ENCODE measurements around the gene ABCG4. TPM values are rescaled to one million over a fixed set of nuclear protein-coding genes. Genes with fewer than 3 reads are reported as not detected.
"Not testable (repeated sequence)": the region's sequence is repeated elsewhere in the genome, so short reads cannot be mapped to it uniquely, and the experiment has no call there.

Gene ABCG4
- total RNA-seq, 3 donors from 2014 or later, result 0.38 TPM; not detected in 2

DNA sequence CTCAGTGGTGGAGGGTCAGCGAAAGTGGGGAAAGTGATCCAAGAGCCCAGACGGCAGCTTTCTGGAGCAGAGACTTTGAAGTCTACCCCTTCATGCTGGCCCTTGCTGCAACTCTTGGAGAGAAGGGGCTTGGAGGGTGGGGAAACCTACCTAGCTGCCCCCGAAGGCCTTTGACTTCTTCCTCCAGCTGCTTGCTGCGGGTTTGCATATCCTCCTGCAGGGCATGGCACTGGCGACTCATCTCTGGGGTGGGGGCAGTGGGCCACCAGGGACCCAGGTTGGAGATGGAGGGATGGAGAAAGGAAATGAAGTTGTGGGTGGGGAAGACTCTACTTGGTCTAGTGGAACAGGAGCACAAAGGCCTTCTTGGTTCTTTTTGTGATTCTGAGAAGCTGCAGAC is 44.1 kb downstream of the ABCG4 start:
- Mint-ChIP-seq H3K9me3 (no peaks in the 10 kb centered on the region), H3K4me3 (no peak overlapping the region), H3K27me3 (ENCODE audit: low read depth) (no peaks in the 10 kb centered on the region), H3K4me1 (ENCODE audit: low read depth) (peaks cover 3% of the 10 kb centered on the region), H3K36me3 (ENCODE audit: insufficient read depth) (no peaks in the 10 kb centered on the region)
- ATAC-seq (no peak), DNase-seq (no peak)

DNA sequence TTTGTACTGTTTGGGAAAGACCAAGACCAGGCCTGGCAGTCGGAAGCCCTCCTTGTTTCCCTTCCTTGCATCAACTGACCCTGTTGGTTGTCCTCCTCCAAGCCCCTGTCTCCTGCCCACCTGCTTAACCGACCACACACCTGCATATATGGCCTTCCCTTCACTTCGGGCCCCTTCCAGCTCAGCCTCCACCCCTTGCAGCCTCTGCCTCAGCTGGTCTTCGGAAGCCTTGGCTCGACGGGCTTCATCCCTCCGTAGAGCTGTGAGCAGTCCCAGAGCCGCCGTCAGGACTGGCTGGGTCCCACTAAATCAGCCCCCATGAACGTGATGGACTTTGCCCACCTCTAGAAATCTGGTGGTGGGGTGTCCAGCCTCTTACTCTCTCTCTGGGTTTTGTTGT is 44.8 kb downstream of the ABCG4 start:
- H3K36me3 Mint-ChIP-seq (ENCODE audit: insufficient read depth), result no peaks in the 10 kb centered on the region
- DNase-seq, result no peak
- no peaks in the 10 kb centered on the region for H3K9me3 Mint-ChIP-seq
- no peaks in the 10 kb centered on the region for H3K27me3 Mint-ChIP-seq (ENCODE audit: low read depth)
- H3K4me3 Mint-ChIP-seq, result no peak overlapping the region
- H3K4me1 Mint-ChIP-seq (ENCODE audit: low read depth), result peaks cover 3% of the 10 kb centered on the region
- no peak for ATAC-seq

DNA sequence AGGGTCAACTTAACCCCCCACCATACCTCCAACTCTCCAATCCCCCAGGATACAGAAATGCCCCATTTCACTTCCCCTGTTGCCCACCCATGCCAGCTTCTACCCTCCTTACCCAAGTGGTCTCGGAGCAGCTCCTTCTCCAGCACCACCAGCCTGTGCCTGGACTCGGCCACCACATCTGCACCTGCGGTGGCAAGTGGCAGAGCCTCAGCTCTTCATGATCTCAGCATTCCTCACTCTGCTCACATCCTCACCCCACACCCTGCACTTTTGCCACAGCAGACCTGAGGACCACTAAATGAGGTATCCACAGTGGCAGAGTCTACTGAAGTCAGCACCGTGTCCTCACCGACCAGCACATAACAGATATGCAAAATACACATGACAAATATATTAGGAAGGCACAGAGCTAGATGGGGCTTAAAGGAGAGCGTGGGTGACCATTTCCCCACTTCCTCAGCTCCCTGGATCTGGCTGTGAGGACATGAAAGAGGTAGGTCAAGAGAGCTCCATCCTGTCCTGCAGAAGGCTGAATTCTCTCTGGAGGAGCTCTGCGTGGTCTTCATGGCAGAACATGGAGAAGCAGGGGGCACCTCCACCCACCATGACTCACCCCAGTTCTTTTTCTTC is 46.1 kb downstream of the ABCG4 start:
- no peaks in the 10 kb centered on the region for H3K36me3 Mint-ChIP-seq (ENCODE audit: insufficient read depth)
- peaks cover 3% of the 10 kb centered on the region for H3K4me1 Mint-ChIP-seq (ENCODE audit: low read depth)
- no peak for ATAC-seq
- no peak overlapping the region for H3K4me3 Mint-ChIP-seq
- DNase-seq, result no peak
- no peaks in the 10 kb centered on the region for H3K27me3 Mint-ChIP-seq (ENCODE audit: low read depth)
- H3K9me3 Mint-ChIP-seq, result no peaks in the 10 kb centered on the region

DNA sequence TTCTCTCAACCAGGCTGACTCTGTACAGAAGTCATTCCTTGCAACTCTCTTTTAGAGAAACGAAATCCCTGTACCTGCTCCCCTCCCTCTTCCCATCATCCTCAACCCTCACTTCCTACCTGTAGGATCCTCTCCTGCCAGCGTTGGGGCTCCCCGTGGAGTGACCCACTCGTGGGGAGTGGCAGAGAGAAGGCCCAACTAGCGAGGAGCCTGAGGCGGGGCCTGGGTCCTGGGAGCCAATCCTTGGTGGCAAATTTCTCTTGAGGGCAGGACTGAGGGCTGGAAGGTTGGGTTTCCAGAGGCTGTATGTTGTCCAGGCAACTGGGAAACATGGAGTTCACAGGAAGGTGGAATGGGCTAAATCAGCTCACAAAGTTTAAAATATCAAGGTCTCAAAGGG is 46.8 kb downstream of the ABCG4 start:
- Mint-ChIP-seq H3K4me1 (ENCODE audit: low read depth) (peaks cover 3% of the 10 kb centered on the region), H3K36me3 (ENCODE audit: insufficient read depth) (no peaks in the 10 kb centered on the region), H3K9me3 (no peaks in the 10 kb centered on the region), H3K27me3 (ENCODE audit: low read depth) (no peaks in the 10 kb centered on the region), H3K4me3 (no peak overlapping the region)
- DNase-seq, result no peak
- no peak for ATAC-seq

DNA sequence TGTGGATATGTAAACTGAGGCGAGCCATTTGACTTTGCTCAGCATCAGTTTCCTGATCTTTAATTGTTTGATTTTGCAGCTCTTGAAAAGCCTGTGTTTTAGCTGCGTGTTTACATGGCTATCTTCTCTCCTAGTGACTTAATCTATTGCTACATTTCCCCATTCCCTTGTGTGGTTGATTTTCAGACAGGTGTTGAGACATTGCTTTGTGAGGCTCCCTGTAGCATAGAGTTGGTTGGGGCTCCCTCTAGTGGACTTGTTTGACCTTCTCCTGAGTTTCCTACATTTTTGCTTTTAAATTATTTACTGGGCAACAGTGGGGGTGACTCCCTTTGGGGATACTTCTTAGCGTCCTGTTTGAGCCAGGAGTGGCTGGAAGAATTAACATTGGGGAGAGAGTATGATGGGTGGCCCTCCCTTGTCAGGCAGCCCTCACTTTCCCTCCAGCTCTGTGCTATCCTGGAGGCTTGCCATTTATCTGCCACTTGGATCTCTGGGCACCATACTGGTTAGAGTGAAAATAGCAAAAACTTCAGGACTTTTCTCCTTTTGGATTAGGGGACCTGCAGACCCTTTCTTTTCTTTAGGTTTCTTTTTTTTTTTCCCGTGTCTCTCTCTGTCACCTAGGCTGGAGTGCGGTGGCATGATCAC is 48.1 kb downstream of the ABCG4 start:
- DNase-seq (peak; percentile 61), ATAC-seq (peak; percentile 91 to 95)
- H3K27me3 Mint-ChIP-seq (ENCODE audit: low read depth), result no peaks in the 10 kb centered on the region
- H3K4me1 Mint-ChIP-seq (ENCODE audit: low read depth), result peaks cover 3% of the 10 kb centered on the region
- H3K9me3 Mint-ChIP-seq, result no peaks in the 10 kb centered on the region
- H3K4me3 Mint-ChIP-seq, result no peak overlapping the region
- H3K36me3 Mint-ChIP-seq (ENCODE audit: insufficient read depth), result no peaks in the 10 kb centered on the region

DNA sequence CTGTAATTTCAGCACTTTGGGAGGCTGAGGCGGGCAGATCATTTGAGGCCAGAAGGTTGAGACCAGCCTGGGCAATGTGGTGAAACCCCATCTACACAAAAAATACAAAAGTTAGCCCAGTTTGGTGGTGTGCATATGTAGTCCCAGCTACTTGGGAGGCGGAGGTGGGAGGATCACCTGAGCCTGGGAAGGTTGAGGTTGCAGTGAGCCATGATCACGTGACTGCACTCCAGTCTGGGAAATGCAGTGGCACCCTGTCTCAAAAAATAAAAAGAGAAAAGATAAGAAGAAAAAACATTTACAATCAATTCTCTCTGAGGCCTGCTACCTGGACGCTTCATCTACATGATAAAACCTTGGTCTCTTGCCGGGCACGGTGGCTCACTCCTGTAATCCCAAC is 50.1 kb downstream of the ABCG4 start:
- DNase-seq, result no peak
- Mint-ChIP-seq H3K9me3 (no peaks in the 10 kb centered on the region), H3K4me1 (ENCODE audit: low read depth) (peaks cover 3% of the 10 kb centered on the region), H3K4me3 (no peak overlapping the region), H3K36me3 (ENCODE audit: insufficient read depth) (no peaks in the 10 kb centered on the region), H3K27me3 (ENCODE audit: low read depth) (no peaks in the 10 kb centered on the region)
- ATAC-seq, result no peak

DNA sequence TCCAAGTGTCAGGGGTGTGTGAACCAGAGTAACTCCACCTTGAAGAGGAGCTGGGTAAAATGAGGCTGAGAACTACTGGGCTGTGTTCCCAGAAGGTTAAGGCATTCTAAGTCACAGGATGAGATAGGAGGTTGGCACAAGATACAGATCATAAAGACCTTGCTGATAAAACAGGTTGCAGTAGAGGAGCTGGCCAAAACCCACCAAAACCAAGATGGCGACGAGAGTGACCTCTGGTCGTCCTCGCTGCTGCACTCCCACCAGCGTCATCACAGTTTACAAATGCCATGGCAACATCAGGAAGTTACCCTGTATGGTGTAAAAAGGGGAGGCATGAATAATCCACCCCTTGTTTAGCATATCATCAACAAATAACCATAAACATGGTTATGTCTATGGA is 52.4 kb downstream of the ABCG4 start:
- H3K36me3 Mint-ChIP-seq (ENCODE audit: insufficient read depth); ATAC-seq; DNase-seq; H3K4me3 Mint-ChIP-seq; H3K27me3 Mint-ChIP-seq (ENCODE audit: low read depth); H3K9me3 Mint-ChIP-seq: not testable (repeated sequence)
- H3K4me1 Mint-ChIP-seq (ENCODE audit: low read depth), result peaks cover 11% of the 10 kb centered on the region

DNA sequence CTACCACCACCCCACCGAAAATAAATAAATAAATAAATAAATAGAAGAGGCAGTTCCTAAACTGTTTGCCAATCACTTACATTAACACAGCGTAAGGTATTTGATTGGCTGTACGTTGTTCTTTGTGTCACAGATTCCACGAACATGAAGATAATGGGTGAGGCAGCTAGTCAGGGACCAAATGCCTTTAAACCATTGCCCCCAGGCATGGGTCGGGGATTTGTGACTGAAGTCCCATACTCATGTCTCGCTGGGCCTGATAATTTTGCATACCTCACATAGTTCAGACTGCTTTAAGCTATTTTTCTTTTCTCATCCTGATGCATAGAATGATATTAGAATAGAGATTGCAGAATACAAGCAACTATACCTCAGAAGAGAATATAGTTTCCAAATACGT is 53.7 kb downstream of the ABCG4 start:
- no peak for ATAC-seq
- Mint-ChIP-seq H3K4me1 (ENCODE audit: low read depth) (peaks cover 8% of the 10 kb centered on the region), H3K4me3 (no peak overlapping the region), H3K9me3 (no peaks in the 10 kb centered on the region), H3K27me3 (ENCODE audit: low read depth) (no peaks in the 10 kb centered on the region), H3K36me3 (ENCODE audit: insufficient read depth) (no peaks in the 10 kb centered on the region)
- no peak for DNase-seq

DNA sequence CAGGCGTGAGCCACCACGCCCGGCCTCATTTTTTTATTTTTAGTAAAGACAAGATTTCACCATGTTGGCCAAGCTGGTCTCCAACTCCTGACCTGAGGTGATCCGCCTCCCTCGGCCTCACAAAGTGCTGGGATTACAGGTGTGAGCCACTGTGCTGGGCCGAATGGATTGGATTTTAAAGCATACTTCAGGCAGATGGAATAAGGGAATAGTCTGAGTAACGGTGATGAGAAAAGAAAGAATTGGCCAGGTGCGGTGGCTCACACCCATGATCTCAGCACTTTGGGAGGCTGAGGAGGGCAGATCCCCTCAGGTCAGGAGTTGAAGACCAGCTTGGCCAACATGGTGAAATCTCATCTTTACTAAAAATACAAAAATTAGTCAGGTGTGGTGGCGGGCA is 55.2 kb downstream of the ABCG4 start:
- Mint-ChIP-seq H3K4me3 (no peak overlapping the region), H3K4me1 (ENCODE audit: low read depth) (peaks cover 18% of the 10 kb centered on the region), H3K27me3 (ENCODE audit: low read depth) (no peaks in the 10 kb centered on the region), H3K9me3 (no peaks in the 10 kb centered on the region), H3K36me3 (ENCODE audit: insufficient read depth) (no peaks in the 10 kb centered on the region)
- DNase-seq (no peak), ATAC-seq (no peak)

DNA sequence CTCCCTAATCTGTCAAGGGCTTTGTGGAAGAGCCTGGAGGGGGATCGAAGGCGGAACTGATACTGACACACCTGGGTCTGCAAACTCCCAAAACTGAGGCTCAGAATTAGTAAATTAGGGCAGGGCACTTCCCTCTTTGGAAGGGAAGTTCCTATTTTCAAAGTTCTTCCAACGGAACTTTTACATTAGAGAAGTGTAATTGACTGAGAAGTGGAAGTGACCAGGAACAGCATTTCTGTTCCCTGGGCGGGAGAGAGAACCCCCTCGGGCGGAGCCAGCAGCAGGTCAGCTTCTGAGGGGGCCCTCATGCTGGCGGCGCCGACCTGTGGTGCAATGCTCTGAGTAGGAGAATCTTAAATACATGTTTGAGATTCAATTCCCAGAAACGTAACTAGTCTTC is 56.2 kb downstream of the ABCG4 start:
- Mint-ChIP-seq H3K4me1 (ENCODE audit: low read depth) (peaks cover 26% of the 10 kb centered on the region), H3K4me3 (peak overlapping the region; percentile 48), H3K27me3 (ENCODE audit: low read depth) (no peaks in the 10 kb centered on the region), H3K9me3 (no peaks in the 10 kb centered on the region), H3K36me3 (ENCODE audit: insufficient read depth) (no peaks in the 10 kb centered on the region)
- no peak for ATAC-seq
- no peak for DNase-seq

DNA sequence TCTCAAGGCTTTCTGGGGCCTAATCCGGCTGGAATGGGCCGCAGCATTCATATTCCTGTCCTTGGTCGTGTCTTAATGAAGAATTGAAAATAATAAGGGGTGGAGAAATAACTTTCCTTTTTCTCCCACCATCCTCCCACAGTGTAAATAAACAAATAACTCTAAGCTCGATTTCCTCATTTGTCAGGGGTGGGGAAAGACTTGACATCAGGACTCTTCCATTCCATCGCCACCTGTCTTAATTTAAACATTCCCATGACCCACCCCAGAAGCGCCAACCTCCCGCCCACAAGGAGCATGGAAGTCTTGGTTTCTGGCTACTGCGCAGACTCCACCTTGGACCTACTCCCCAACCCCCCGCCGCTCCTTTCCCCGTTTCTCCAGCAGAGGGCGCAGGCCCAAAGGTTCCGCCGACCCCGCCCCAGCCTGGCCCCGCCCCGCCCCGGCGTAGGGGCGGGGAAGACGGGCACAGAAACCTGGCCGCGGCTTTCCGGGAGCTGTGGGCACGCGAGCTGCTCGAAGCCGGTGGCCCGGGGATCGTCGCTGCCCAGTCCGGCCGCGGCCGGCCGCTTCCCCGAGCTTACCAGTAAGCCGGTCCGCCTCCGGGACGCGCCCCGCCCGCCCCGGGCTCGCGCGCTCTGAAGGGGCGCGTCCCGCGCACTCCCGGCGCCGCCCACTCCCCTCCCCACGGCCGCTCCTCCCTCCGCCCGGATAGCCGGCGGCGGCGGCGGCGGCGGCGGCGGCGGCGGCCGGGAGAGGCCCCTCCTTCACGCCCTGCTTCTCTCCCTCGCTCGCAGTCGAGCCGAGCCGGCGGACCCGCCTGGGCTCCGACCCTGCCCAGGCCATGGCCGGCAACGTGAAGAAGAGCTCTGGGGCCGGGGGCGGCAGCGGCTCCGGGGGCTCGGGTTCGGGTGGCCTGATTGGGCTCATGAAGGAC is 57.0 kb downstream of the ABCG4 start, which contains the start of gene CBL:
Gene CBL, plus strand, starts transcription at position 766 of the 937 bp plus-strand sequence. Its CDS starts 79 bp downstream, at position 845.
- Mint-ChIP-seq H3K4me3 (peak within 1 kb of the TSS; percentile 95), H3K27me3 (ENCODE audit: low read depth) (no peaks in the 10 kb centered on the region), H3K36me3 (ENCODE audit: insufficient read depth) (no peaks in the 10 kb centered on the region), H3K4me1 (ENCODE audit: low read depth) (peaks cover 30% of the 10 kb centered on the region), H3K9me3 (no peaks in the 10 kb centered on the region)
- ATAC-seq, result peak; percentile 92 to 94
- DNase-seq, result peak; percentile 99

DNA sequence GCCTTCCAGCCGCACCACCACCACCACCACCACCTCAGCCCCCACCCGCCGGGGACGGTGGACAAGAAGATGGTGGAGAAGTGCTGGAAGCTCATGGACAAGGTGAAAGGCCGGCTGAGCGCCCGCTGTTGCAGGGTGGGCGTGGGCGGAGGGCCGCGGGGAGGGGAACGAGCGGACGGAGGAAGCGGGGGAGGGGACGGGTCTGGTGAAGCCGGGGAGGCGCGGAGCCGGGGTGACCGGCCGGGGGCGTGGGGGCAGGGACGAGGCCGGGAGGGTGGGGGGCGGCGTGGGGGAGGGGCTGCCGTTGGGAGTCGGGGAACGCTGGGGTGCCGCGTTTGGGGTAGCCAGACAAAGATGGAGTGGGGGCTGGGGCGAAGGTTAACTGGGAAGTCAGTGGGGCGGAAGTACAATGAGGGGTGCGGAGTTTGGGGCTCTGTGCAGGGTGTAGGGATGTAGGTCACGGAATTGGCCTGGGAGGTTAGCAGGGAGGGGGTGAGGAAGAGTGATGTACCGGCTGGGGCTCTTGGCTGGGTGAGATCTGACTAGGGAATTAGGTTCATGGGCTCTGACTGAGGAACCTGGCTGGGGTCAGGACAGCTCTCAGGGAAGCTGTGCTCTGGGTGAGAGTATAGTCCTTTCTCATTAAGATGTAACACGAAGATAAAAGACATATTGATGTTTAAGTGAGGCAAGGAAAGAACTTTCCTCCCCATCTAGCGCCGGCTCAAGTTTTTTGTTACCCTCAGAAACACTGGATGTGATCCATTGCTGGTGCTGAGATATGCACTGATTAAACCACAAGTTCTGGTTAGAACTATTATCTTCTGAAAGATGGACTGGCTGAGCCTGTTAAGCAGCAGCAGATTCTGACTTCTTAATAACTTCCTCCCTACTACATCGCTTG is 57.9 kb downstream of the ABCG4 start:
- H3K4me1 Mint-ChIP-seq (ENCODE audit: low read depth), result peaks cover 30% of the 10 kb centered on the region
- H3K27me3 Mint-ChIP-seq (ENCODE audit: low read depth), result no peaks in the 10 kb centered on the region
- ATAC-seq (peak; percentile 38 to 41), DNase-seq (peak; percentile 32)
- no peaks in the 10 kb centered on the region for H3K36me3 Mint-ChIP-seq (ENCODE audit: insufficient read depth)
- no peaks in the 10 kb centered on the region for H3K9me3 Mint-ChIP-seq
- peak overlapping the region; percentile 95 for H3K4me3 Mint-ChIP-seq

DNA sequence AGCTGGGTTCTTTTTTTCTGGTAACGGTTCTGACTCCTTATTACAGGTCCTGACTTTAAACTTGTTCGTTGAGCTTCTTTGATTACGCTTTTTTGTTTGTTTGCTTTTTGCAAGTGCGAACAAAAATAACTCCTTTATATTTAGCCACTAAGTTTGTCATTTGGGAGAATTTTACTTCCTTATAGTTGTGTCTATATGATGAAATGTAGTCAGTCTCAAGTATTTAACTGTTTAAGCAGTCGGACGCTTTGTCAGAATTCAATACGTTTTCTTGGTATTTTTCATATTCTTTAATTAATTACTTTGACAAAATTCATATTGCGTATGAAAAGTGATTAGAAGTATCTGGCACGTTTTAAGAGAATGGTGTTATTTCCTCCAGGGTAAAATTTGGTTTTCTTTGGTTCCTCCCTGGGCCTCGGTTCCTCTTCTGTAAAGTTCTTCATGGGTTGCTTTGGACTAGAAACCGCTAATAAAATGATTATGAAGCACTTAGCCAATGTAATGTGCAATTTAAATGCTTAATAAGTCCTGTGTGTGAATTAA is 58.6 kb downstream of the ABCG4 start:
- no peaks in the 10 kb centered on the region for H3K36me3 Mint-ChIP-seq (ENCODE audit: insufficient read depth)
- H3K4me3 Mint-ChIP-seq, result peak overlapping the region; percentile 95
- no peak for DNase-seq
- peaks cover 30% of the 10 kb centered on the region for H3K4me1 Mint-ChIP-seq (ENCODE audit: low read depth)
- no peaks in the 10 kb centered on the region for H3K27me3 Mint-ChIP-seq (ENCODE audit: low read depth)
- no peaks in the 10 kb centered on the region for H3K9me3 Mint-ChIP-seq
- ATAC-seq, result no peak
